Neural cell (in vitro differentiated cells): ENCODE results near the gene ITGA3.

Experiments
- EZH2 ChIP-seq: fragments of 200-600, 300-800 bp; shearing (Covaris generic), sonication (generic); IDR thresholded peaks from 2 replicates; pipeline ENCODE4 v1.6.1; 2014; ENCODE audit warnings: antibody characterized with exemption, low read length, borderline replicate concordance, mild to moderate bottlenecking; ENCODE audit not compliant: insufficient read depth, poor library complexity, severe bottlenecking
- TAF1 ChIP-seq: IDR thresholded peaks from 2 replicates; pipeline ENCODE4 v1.6.1; 2012; ENCODE audit warnings: low read depth

DNA sequence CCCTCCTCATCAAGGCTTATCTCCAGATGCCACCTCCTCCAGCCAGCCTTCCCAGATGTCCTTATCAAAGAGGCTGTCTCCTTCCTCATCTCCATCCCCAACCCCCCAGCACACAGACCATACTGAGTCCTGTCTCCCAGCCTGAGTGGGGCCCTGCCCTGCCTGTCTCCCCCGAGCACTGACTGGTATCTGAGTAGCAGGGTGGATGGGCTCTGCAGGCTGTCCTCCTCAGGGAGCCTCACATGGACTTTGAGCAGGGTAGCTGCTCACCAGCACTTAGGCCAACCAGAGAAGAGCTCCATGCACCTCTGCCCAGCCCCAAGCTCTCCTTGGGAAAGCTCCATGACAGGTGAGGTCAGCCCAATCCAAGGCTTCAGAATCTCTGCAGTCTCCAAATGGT is 20.0 kb upstream of the ITGA3 start:
- TF ChIP-seq TAF1 (no peak), EZH2 (no peak)
